ENCODE results near the gene RANBP1.

RANBP1 gene

GRCh38 chr22:20108757-20109230 lies 7.1 kb upstream of the RANBP1 start:
- DNase-seq (ENCODE audit: low spot score) = no peak

GRCh38 chr22:20109411-20110358 lies 6.2 kb upstream of the RANBP1 start:
- no peak for DNase-seq (ENCODE audit: low spot score)

- no peak for DNase-seq (ENCODE audit: low spot score)
Measured at GRCh38 chr22:20110359-20110985, 5.4 kb upstream of the RANBP1 start.

- DNase-seq (ENCODE audit: low spot score) = peak; percentile 42
Measured at GRCh38 chr22:20111045-20111688, 4.7 kb upstream of the RANBP1 start.

GRCh38 chr22:20111689-20112622 lies 3.9 kb upstream of the RANBP1 start:
- no peak for DNase-seq (ENCODE audit: low spot score)

- no peak for DNase-seq (ENCODE audit: low spot score)
Measured at GRCh38 chr22:20112623-20113511, 3.0 kb upstream of the RANBP1 start.

- no peak for DNase-seq (ENCODE audit: low spot score)
Measured at GRCh38 chr22:20113551-20114310, 2.2 kb upstream of the RANBP1 start.

- DNase-seq (ENCODE audit: low spot score) = no peak
Measured at GRCh38 chr22:20114506-20115475, 1.1 kb upstream of the RANBP1 start.

- peak; percentile 37 for DNase-seq (ENCODE audit: low spot score)
Measured at GRCh38 chr22:20116376-20116950, 559 bp downstream of the RANBP1 start.

- DNase-seq (ENCODE audit: low spot score) = peak; percentile 99
Measured at GRCh38 chr22:20116951-20117632, 1.2 kb downstream of the RANBP1 start, which contains the start of gene TRMT2A. TSS of gene TRMT2A (minus strand) at chr22:20117226. CDS start at chr22:20116906, 320 bp downstream.

GRCh38 chr22:20117633-20118299 lies 1.9 kb downstream of the RANBP1 start:
- DNase-seq (ENCODE audit: low spot score) = peak; percentile 47

GRCh38 chr22:20118300-20119020 lies 2.6 kb downstream of the RANBP1 start:
- DNase-seq (ENCODE audit: low spot score) = no peak

GRCh38 chr22:20121856-20122415 lies 6.0 kb downstream of the RANBP1 start:
- DNase-seq (ENCODE audit: low spot score) = no peak

GRCh38 chr22:20123366-20124082 lies 7.6 kb downstream of the RANBP1 start:
- no peak for DNase-seq (ENCODE audit: low spot score)
